ENCODE results near the gene G0S2.

The G0S2 gene

DNA sequence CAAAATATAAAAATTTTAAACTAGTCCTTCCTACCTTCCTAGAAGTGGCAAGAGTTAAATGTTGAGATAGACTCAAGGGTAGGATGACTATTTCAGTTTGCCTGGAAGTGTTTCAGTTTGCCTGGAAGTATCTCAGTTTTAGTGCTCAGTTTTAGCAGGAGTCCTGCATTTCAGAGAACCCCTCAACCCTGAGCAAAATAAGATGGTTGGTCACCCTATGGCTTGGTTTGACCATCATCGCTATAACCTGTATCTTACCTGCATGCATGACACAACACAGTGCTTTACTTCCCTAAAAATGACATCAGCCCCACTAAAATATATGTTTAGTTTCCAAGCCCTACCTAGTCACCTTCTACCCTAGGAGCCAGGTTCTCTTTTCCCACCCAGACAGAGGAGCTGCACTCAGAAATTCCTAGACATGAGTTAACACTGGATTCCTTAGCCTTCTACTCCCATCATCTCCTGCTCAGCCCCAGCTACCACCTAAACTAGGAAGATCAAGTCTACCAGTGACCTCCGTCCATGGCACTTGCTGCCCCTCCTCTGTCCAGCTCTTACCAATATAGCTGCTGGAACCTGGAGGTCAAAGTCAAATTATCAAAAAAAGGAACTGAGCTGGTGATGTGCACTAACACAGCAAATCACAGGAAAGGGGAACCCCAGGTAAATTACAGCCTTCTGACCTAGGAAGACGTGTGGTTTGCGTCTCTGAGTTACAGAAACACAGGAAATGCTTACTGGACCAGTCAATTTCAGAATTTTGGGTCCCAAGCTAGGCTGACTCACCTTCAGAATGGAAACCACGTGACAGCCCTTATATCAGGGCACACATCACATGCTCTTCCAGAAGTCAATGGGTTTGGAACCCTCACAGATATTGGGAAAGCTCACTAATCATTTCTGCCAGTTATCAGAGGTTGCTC is 2.2 kb upstream of the G0S2 start:
- no peak overlapping the region for H3K4me3 ChIP-seq (ENCODE audit: low read length in 2 of 2)
- no peak overlapping the region for H4K8ac ChIP-seq (ENCODE audit: low read depth, low read length)
- H3K18ac ChIP-seq (ENCODE audit: low read length) = no peak overlapping the region
- H2BK5ac ChIP-seq (ENCODE audit: low read length) = no peak overlapping the region
- H3K36me3 ChIP-seq (replicated peaks in 1 of 2; ENCODE audit: control insufficient read depth in 2 of 2, insufficient read depth in 2 of 2, low read length in 2 of 2) = no peaks in the 10 kb centered on the region
- H3K4ac ChIP-seq (ENCODE audit: low read length) = no peak overlapping the region
- no peak overlapping the region for H2BK12ac ChIP-seq (ENCODE audit: low read length)
- H3K9ac ChIP-seq (ENCODE audit: low read depth, low read length, poor library complexity) = no peak overlapping the region
- no peak overlapping the region for H3K4me2 ChIP-seq (ENCODE audit: insufficient read depth, low read length, poor library complexity, severe bottlenecking)
- no peak overlapping the region for H2AFZ ChIP-seq (ENCODE audit: low read length)
- H4K91ac ChIP-seq (ENCODE audit: low read depth, low read length, poor library complexity) = no peak overlapping the region
- peaks cover 0 to 64% (median 41%) of the 10 kb centered on the region in 3 experiments for H3K27me3 ChIP-seq (ENCODE audit: control insufficient read depth in 3 of 3, insufficient read depth in 3 of 3, low read depth in 1 of 3, low read length in 3 of 3)
- WGBS, 2 donors (ENCODE audit: extremely low coverage in 2 of 2, insufficient read length in 2 of 2, insufficient replicate concordance in 1 of 2) = no CpG with 5 or more reads among the region's 5 CpGs
- no peak overlapping the region for H2BK15ac ChIP-seq (ENCODE audit: low read length)
- no peak overlapping the region for H3K14ac ChIP-seq (ENCODE audit: low read length)
- no peaks in the 10 kb centered on the region for H3K4me1 ChIP-seq (ENCODE audit: control insufficient read depth in 2 of 2, insufficient read depth in 1 of 2, low read depth in 1 of 2, low read length in 2 of 2)
- no peak for DNase-seq (ENCODE audit: low spot score)
- no peak overlapping the region for H3K27ac ChIP-seq (replicated peaks; ENCODE audit: low read length)
- peaks cover 0 to 1% of the 10 kb centered on the region in 2 donors for H3K9me3 ChIP-seq (replicated peaks in 1 of 2; ENCODE audit: control insufficient read depth in 2 of 2, insufficient read depth in 1 of 2, low read depth in 1 of 2, low read length in 2 of 2)
- peak overlapping the region; percentile 18 for H3K23ac ChIP-seq (ENCODE audit: low read depth, low read length, poor library complexity)
- H2AK5ac ChIP-seq (ENCODE audit: low read depth, low read length) = no peak overlapping the region
- no peak overlapping the region for H2BK120ac ChIP-seq (ENCODE audit: low read depth, low read length)
- H3K79me1 ChIP-seq (ENCODE audit: low read depth, low read length) = no peaks in the 10 kb centered on the region

DNA sequence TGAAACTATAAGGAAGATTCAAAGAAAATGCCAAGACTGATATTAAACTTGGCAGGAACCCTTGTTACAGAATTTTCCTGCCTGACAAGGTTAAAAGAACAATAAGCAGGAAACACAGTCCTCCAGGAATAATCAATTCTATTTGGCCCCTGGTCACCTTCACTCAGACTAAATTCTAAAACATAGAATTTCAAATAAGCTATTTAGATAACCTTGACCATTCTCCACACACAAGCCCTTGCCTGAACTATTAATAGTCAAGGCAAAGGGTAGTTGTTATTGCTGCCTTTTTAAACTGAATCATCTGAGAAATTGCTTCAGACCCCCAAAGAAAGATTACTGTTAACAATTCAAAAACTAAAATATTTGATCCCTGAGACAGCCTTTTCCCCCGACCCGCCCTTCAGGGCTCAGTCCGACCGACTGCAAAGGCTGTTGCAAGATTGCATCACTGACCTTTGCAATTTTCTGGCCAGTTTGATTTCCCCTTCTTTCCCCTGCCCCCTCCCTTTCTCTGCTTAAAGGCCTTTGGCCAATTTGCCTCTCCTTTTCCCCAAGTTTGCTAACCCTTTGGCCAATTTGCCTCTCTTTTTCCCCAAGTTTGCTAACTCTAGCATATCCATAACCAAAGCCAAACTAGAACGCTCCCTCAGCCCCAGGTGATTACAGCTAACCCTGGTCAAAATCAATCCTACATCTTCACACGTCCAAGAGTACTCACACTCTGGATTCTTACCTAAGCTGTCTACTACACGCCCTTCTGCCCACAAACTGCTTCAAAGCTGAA is 1.4 kb upstream of the G0S2 start:
- no peak for DNase-seq (ENCODE audit: low spot score)

DNA sequence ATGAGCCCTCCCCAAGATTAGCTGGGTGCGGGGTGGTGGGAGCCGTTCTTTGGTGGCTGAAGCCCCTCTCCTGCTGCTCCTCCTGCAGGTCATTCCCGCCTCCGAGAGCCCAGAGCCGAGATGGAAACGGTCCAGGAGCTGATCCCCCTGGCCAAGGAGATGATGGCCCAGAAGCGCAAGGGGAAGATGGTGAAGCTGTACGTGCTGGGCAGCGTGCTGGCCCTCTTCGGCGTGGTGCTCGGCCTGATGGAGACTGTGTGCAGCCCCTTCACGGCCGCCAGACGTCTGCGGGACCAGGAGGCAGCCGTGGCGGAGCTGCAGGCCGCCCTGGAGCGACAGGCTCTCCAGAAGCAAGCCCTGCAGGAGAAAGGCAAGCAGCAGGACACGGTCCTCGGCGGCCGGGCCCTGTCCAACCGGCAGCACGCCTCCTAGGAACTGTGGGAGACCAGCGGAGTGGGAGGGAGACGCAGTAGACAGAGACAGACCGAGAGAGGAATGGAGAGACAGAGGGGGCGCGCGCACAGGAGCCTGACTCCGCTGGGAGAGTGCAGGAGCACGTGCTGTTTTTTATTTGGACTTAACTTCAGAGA is 448 bp downstream of the G0S2 start:
- Histone ChIP-seq H3K9ac (ENCODE audit: low read depth, low read length, poor library complexity) (peak overlapping the region; percentile 82), H4K8ac (ENCODE audit: low read depth, low read length) (peak overlapping the region; percentile 26), H3K4me1 (ENCODE audit: control insufficient read depth in 2 of 2, insufficient read depth in 1 of 2, low read depth in 1 of 2, low read length in 2 of 2) (no peaks in the 10 kb centered on the region), H3K4me3 (ENCODE audit: low read length in 2 of 2) (peak overlapping the region; percentile 23 to 76), H3K36me3 (replicated peaks in 1 of 2; ENCODE audit: control insufficient read depth in 2 of 2, insufficient read depth in 2 of 2, low read length in 2 of 2) (no peaks in the 10 kb centered on the region), H2BK5ac (ENCODE audit: low read length) (peak overlapping the region; percentile 16), H3K23ac (ENCODE audit: low read depth, low read length, poor library complexity) (peak overlapping the region; percentile 70), H3K14ac (ENCODE audit: low read length) (peak overlapping the region; percentile 49), H3K27me3 (ENCODE audit: control insufficient read depth in 3 of 3, insufficient read depth in 3 of 3, low read depth in 1 of 3, low read length in 3 of 3) (peaks cover 0 to 63% (median 41%) of the 10 kb centered on the region in 3 experiments), H4K91ac (ENCODE audit: low read depth, low read length, poor library complexity) (no peak overlapping the region), H2BK12ac (ENCODE audit: low read length) (peak overlapping the region; percentile 86), H3K4me2 (ENCODE audit: insufficient read depth, low read length, poor library complexity, severe bottlenecking) (peak overlapping the region; percentile 97), H2BK120ac (ENCODE audit: low read depth, low read length) (no peak overlapping the region), H2AK5ac (ENCODE audit: low read depth, low read length) (no peak overlapping the region), H3K18ac (ENCODE audit: low read length) (peak overlapping the region; percentile 85), H3K79me1 (ENCODE audit: low read depth, low read length) (no peaks in the 10 kb centered on the region), H3K9me3 (replicated peaks in 1 of 2; ENCODE audit: control insufficient read depth in 2 of 2, insufficient read depth in 1 of 2, low read depth in 1 of 2, low read length in 2 of 2) (peaks cover 0 to 1% of the 10 kb centered on the region in 2 donors), H2AFZ (ENCODE audit: low read length) (peak overlapping the region; percentile 92), H2BK15ac (ENCODE audit: low read length) (peak overlapping the region; percentile 62), H3K4ac (ENCODE audit: low read length) (no peak overlapping the region), H3K27ac (replicated peaks; ENCODE audit: low read length) (no peak overlapping the region)
- WGBS, 2 donors (ENCODE audit: extremely low coverage in 2 of 2, insufficient read length in 2 of 2, insufficient replicate concordance in 1 of 2) = no CpG with 5 or more reads among the region's 34 CpGs
- DNase-seq (ENCODE audit: low spot score) = peak; percentile 23

More for the DNA sequence above, 1.4 kb upstream of the G0S2 start:
- no peak overlapping the region for H3K4me3 ChIP-seq (ENCODE audit: low read length in 2 of 2)
- no peak overlapping the region for H3K18ac ChIP-seq (ENCODE audit: low read length)
- no peak overlapping the region for H4K91ac ChIP-seq (ENCODE audit: low read depth, low read length, poor library complexity)
- H2BK120ac ChIP-seq (ENCODE audit: low read depth, low read length) = no peak overlapping the region
- no peak overlapping the region for H3K4ac ChIP-seq (ENCODE audit: low read length)
- H2AK5ac ChIP-seq (ENCODE audit: low read depth, low read length) = no peak overlapping the region
- no CpG with 5 or more reads among the region's 7 CpGs for WGBS, 2 donors (ENCODE audit: extremely low coverage in 2 of 2, insufficient read length in 2 of 2, insufficient replicate concordance in 1 of 2)
- H3K4me2 ChIP-seq (ENCODE audit: insufficient read depth, low read length, poor library complexity, severe bottlenecking) = no peak overlapping the region
- H3K27ac ChIP-seq (replicated peaks; ENCODE audit: low read length) = no peak overlapping the region
- H3K14ac ChIP-seq (ENCODE audit: low read length) = no peak overlapping the region
- H2BK12ac ChIP-seq (ENCODE audit: low read length) = no peak overlapping the region
- H3K23ac ChIP-seq (ENCODE audit: low read depth, low read length, poor library complexity) = no peak overlapping the region
- H2BK5ac ChIP-seq (ENCODE audit: low read length) = no peak overlapping the region
- H2BK15ac ChIP-seq (ENCODE audit: low read length) = no peak overlapping the region
- no peak overlapping the region for H3K9ac ChIP-seq (ENCODE audit: low read depth, low read length, poor library complexity)
- H3K36me3 ChIP-seq (replicated peaks in 1 of 2; ENCODE audit: control insufficient read depth in 2 of 2, insufficient read depth in 2 of 2, low read length in 2 of 2) = no peaks in the 10 kb centered on the region
- H4K8ac ChIP-seq (ENCODE audit: low read depth, low read length) = no peak overlapping the region
- no peaks in the 10 kb centered on the region for H3K79me1 ChIP-seq (ENCODE audit: low read depth, low read length)
- no peaks in the 10 kb centered on the region for H3K4me1 ChIP-seq (ENCODE audit: control insufficient read depth in 2 of 2, insufficient read depth in 1 of 2, low read depth in 1 of 2, low read length in 2 of 2)
- peaks cover 0 to 1% of the 10 kb centered on the region in 2 donors for H3K9me3 ChIP-seq (replicated peaks in 1 of 2; ENCODE audit: control insufficient read depth in 2 of 2, insufficient read depth in 1 of 2, low read depth in 1 of 2, low read length in 2 of 2)
- H2AFZ ChIP-seq (ENCODE audit: low read length) = no peak overlapping the region
- peaks cover 0 to 64% (median 41%) of the 10 kb centered on the region in 3 experiments for H3K27me3 ChIP-seq (ENCODE audit: control insufficient read depth in 3 of 3, insufficient read depth in 3 of 3, low read depth in 1 of 3, low read length in 3 of 3)

All from neuronal stem cell (in vitro differentiated cells).